H9 (cell line): ENCODE results near the gene CHIC1. TPM values are rescaled to one million over a fixed set of nuclear protein-coding genes. Genes with fewer than 3 reads are reported as not detected.

Source experiments
- DNase-seq: peaks from one replicate; pipeline ENCODE4 v3.0.0-alpha.2; 2017
- H2AFZ ChIP-seq: one replicate; pipeline ENCODE4 v1.6.1; 2013; ENCODE audit warnings: mild to moderate bottlenecking, low read length, control low read depth, moderate library complexity
- H2AK5ac ChIP-seq: 2 replicates; pipeline ENCODE4 v1.6.1; 2013; ENCODE audit warnings: low read length, control low read depth, mixed read lengths; ENCODE audit not compliant: insufficient read length
- H2BK120ac ChIP-seq: one replicate; pipeline ENCODE4 v1.6.1; 2013; ENCODE audit warnings: low read depth, mild to moderate bottlenecking, low read length, control low read depth, inconsistent platforms; ENCODE audit not compliant: poor library complexity, severe bottlenecking
- H2BK12ac ChIP-seq: 2 replicates; pipeline ENCODE4 v1.6.1; 2013; ENCODE audit warnings: low read length, control low read depth, mixed read lengths, low read depth; ENCODE audit not compliant: insufficient read length
- H2BK15ac ChIP-seq: 2 replicates; pipeline ENCODE4 v1.6.1; 2013; ENCODE audit warnings: low read depth, low read length, control low read depth
- H2BK20ac ChIP-seq: one replicate; pipeline ENCODE4 v1.6.1; 2013; ENCODE audit warnings: low read depth, mild to moderate bottlenecking, low read length, control low read depth, inconsistent platforms; ENCODE audit not compliant: poor library complexity, severe bottlenecking
- H2BK5ac ChIP-seq: 2 replicates; pipeline ENCODE4 v1.6.1; 2013; ENCODE audit warnings: low read length, control low read depth, mixed read lengths; ENCODE audit not compliant: insufficient read length
- H3K14ac ChIP-seq: 2 replicates; pipeline ENCODE4 v1.6.1; 2013; ENCODE audit warnings: low read length, control low read depth; ENCODE audit not compliant: insufficient read depth
- H3K18ac ChIP-seq: 2 replicates; pipeline ENCODE4 v1.6.1; 2013; ENCODE audit warnings: low read depth, mild to moderate bottlenecking, mixed read lengths, low read length, control low read depth; ENCODE audit not compliant: insufficient read length
- H3K23ac ChIP-seq: 2 replicates; pipeline ENCODE4 v1.6.1; 2013; ENCODE audit warnings: low read length, control low read depth, mixed read lengths, low read depth; ENCODE audit not compliant: insufficient read length
- H3K23me2 ChIP-seq: 2 replicates; pipeline ENCODE4 v1.6.1; 2013; ENCODE audit warnings: low read depth, mild to moderate bottlenecking, mixed read lengths, low read length, control low read depth; ENCODE audit not compliant: insufficient read length, poor library complexity, severe bottlenecking
- H3K27ac ChIP-seq: 2 replicates; pipeline ENCODE4 v1.5.1; 2013; ENCODE audit warnings: low read length, control low read depth, mixed read lengths, low read depth; ENCODE audit not compliant: insufficient read length
- H3K27me3 ChIP-seq: 2 replicates; pipeline ENCODE4 v1.6.1; 2013; ENCODE audit warnings: low read length, control low read depth, inconsistent platforms; ENCODE audit not compliant: insufficient read depth
- H3K4ac ChIP-seq: 2 replicates; pipeline ENCODE4 v1.6.1; 2013; ENCODE audit warnings: low read depth, mild to moderate bottlenecking, control low read depth, inconsistent platforms, low read length, moderate library complexity
- H3K4me1 ChIP-seq: 2 replicates; pipeline ENCODE4 v1.6.1; 2013; ENCODE audit warnings: low read length, control low read depth, inconsistent platforms; ENCODE audit not compliant: insufficient read depth
- H3K4me2 ChIP-seq: 2 replicates; pipeline ENCODE4 v1.6.1; 2013; ENCODE audit warnings: low read length, control low read depth, mixed read lengths; ENCODE audit not compliant: insufficient read length, insufficient read depth
- H3K56ac ChIP-seq: 2 replicates; pipeline ENCODE4 v1.6.1; 2013; ENCODE audit warnings: low read depth, mild to moderate bottlenecking, mixed read lengths, low read length, control low read depth; ENCODE audit not compliant: insufficient read length
- H3K79me1 ChIP-seq: 2 replicates; pipeline ENCODE4 v1.6.1; 2013; ENCODE audit warnings: low read depth, mild to moderate bottlenecking, moderate library complexity, low read length, control low read depth, inconsistent platforms; ENCODE audit not compliant: insufficient read depth, poor library complexity, severe bottlenecking
- H3K79me2 ChIP-seq: 2 replicates; pipeline ENCODE4 v1.6.1; 2013; ENCODE audit warnings: low read length, control low read depth, inconsistent platforms; ENCODE audit not compliant: insufficient read depth
- H3K9ac ChIP-seq: 2 replicates; pipeline ENCODE4 v1.6.1; 2013; ENCODE audit warnings: low read length, control low read depth, mixed read lengths; ENCODE audit not compliant: insufficient read length; ENCODE audit errors: extremely low read depth
- H3K9me3 ChIP-seq: one replicate; pipeline ENCODE4 v1.6.1; 2013; ENCODE audit warnings: low read depth, low read length, inconsistent platforms; ENCODE audit not compliant: control insufficient read depth
- H3T11ph ChIP-seq: one replicate; pipeline ENCODE4 v1.6.1; 2013; ENCODE audit warnings: mild to moderate bottlenecking, low read length, control low read depth, inconsistent platforms
- H4K20me1 ChIP-seq: one replicate; pipeline ENCODE4 v1.6.1; 2013; ENCODE audit not compliant: control insufficient read depth, insufficient read length, insufficient read depth
- H4K5ac ChIP-seq: 2 replicates; pipeline ENCODE4 v1.6.1; 2013; ENCODE audit warnings: low read depth, mild to moderate bottlenecking, mixed read lengths, low read length, control low read depth; ENCODE audit not compliant: insufficient read length
- H4K8ac ChIP-seq: replicated peaks from 2 replicates; pipeline ENCODE4 v1.6.1; 2013; ENCODE audit warnings: low read length, control low read depth, mixed read lengths, low read depth; ENCODE audit not compliant: insufficient read length
- H4K91ac ChIP-seq: 2 replicates; pipeline ENCODE4 v1.6.1; 2013; ENCODE audit warnings: low read depth, mild to moderate bottlenecking, moderate library complexity, mixed read lengths, low read length, control low read depth; ENCODE audit not compliant: insufficient read length
- H3K27ac Mint-ChIP-seq, 3 experiments: 2 replicates in 2 of 3; 3 replicates in 1 of 3; pipeline ENCODE4 v1.8.0; 2020 to 2021; ENCODE audit warnings: mixed read lengths in 3 of 3, mild to moderate bottlenecking in 1 of 3, moderate library complexity in 1 of 3
- H3K27me3 Mint-ChIP-seq: 2 replicates; pipeline ENCODE4 v1.8.0; 2021; ENCODE audit warnings: low read depth, mild to moderate bottlenecking, moderate library complexity, mixed read lengths
- H3K36me3 Mint-ChIP-seq, 3 experiments: 2 replicates in 2 of 3; 3 replicates in 1 of 3; pipeline ENCODE4 v1.8.0; 2020 to 2021; ENCODE audit warnings: low read depth in 3 of 3, mixed read lengths in 3 of 3; ENCODE audit not compliant: insufficient read depth in 1 of 3
- H3K4me1 Mint-ChIP-seq, 2 experiments: 2 replicates each; pipeline ENCODE4 v1.8.0; 2020; ENCODE audit warnings: mixed read lengths in 2 of 2
- H3K4me3 Mint-ChIP-seq, 2 experiments: 2 replicates in 1 of 2; 3 replicates in 1 of 2; pipeline ENCODE4 v1.8.0; 2020 to 2021; ENCODE audit warnings: mild to moderate bottlenecking in 2 of 2, mixed read lengths in 2 of 2, moderate library complexity in 1 of 2
- H3K9me3 Mint-ChIP-seq, 2 experiments: 2 replicates in 1 of 2; 3 replicates in 1 of 2; pipeline ENCODE4 v1.8.0; 2020; ENCODE audit warnings: mild to moderate bottlenecking in 2 of 2, mixed read lengths in 2 of 2, moderate library complexity in 1 of 2
- CTCF ChIP-seq: fragments of 200-600 bp; sonication (generic); conservative IDR thresholded peaks from 3 replicates; pipeline ENCODE4 v1.8.0; 2021; ENCODE audit warnings: antibody characterized with exemption, mild to moderate bottlenecking
- WGBS: extraction: QIAGEN DNeasy Blood & Tissue Kit; methylation state at CpG from one replicate; pipeline ENCODE4 v1.1.7; 2013; ENCODE audit warnings: missing lambda C conversion rate, low lambda C conversion rate, mixed read lengths; ENCODE audit not compliant: insufficient read length; ENCODE audit errors: extremely low coverage; 5-methylcytosine and 5-hydroxymethylcytosine counted together
- total RNA-seq: library from RNA; stranded (reverse); gene quantifications from 2 replicates; pipeline ENCODE4 v1.2.1, GENCODE V29; 2021

CHIC1 gene
- total RNA-seq, 1 experiment from 2014 or later: 17.2 TPM

GRCh38 chrX:73728602-73729001 lies 165.6 kb downstream of the CHIC1 start:
- Histone ChIP-seq H3K14ac (no peak overlapping the region), H3K79me1 (no peaks in the 10 kb centered on the region), H2BK12ac (no peak overlapping the region), H3K27me3 (no peaks in the 10 kb centered on the region), H3K23me2 (no peaks in the 10 kb centered on the region), H3K27ac (no peak overlapping the region), H2BK5ac (no peak overlapping the region), H3K56ac (no peak overlapping the region), H3K79me2 (no peaks in the 10 kb centered on the region), H3T11ph (no peak overlapping the region), H3K4ac (no peak overlapping the region), H2BK120ac (no peak overlapping the region), H2BK20ac (no peak overlapping the region), H4K20me1 (no peaks in the 10 kb centered on the region), H2BK15ac (no peak overlapping the region), H3K4me2 (no peak overlapping the region), H3K23ac (no peak overlapping the region), H3K9ac (no peak overlapping the region), H3K9me3 (no peaks in the 10 kb centered on the region), H2AK5ac (no peak overlapping the region), H2AFZ (no peak overlapping the region), H3K18ac (no peak overlapping the region), H4K8ac (no peak overlapping the region), H3K4me1 (no peaks in the 10 kb centered on the region), H4K5ac (no peak overlapping the region), H4K91ac (no peak overlapping the region)
- Mint-ChIP-seq H3K4me1 (peaks cover 11 to 13% of the 10 kb centered on the region in 2 experiments), H3K36me3 (peaks cover 11 to 14% (median 13%) of the 10 kb centered on the region in 3 experiments), H3K27ac (no peak overlapping the region), H3K27me3 (no peaks in the 10 kb centered on the region; the same call in 1 of the 2 replicates), H3K4me3 (no peak overlapping the region), H3K9me3 (peaks cover 15 to 24% of the 10 kb centered on the region in 2 experiments)
- no CpG with 5 or more reads among the region's 2 CpGs for WGBS
- DNase-seq: no peak
- TF ChIP-seq CTCF: no peak

Other genes with a start within 250 kb of the CHIC1 start
- gene CDX4, start 116.1 kb upstream of the CHIC1 start, total RNA-seq: 5.0 and 5.2 TPM in 2 replicates